ENCODE data around the gene PIGQ. TPM values are rescaled to one million over a fixed set of nuclear protein-coding genes. Genes with fewer than 3 reads are reported as not detected.

The PIGQ gene
- total and polyA plus RNA-seq, 2 of the 8 experiments (the other 6 are each of a cell fraction or from before 2014, with no cell fraction given): 36.0 to 49.2 TPM

DNA sequence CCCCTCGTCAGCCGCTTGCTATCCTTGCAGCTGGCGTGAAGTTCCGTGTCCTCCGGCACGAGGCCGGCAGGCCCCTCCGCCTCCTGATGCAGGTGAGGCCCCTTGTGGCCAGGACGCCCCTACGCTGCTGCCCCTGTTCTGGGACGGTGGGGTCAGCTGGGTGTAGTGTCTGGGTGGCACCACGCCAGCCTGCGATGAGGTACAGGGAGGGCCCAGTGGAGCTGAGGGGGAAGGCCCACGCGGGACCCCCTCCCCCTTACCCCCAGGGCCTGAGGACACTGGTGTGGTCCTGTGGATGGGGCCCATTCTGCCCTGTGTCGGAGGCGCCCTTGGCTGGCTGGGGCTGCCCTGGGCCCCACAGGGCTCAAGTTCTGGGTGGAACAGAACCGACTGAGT is 12.4 kb downstream of the PIGQ start:
- Histone ChIP-seq H2BK15ac (ENCODE audit: low read length) (no peak overlapping the region), H3K56ac (replicated peaks; ENCODE audit: insufficient read length, low read depth, low read length) (no peak overlapping the region), H3K18ac (ENCODE audit: extremely low read depth, low read length) (no peak overlapping the region), H3K14ac (ENCODE audit: insufficient read length) (no peak overlapping the region), H3K79me1 (ENCODE audit: low read depth, low read length) (no peaks in the 10 kb centered on the region), H3K23me2 (ENCODE audit: low read depth, low read length) (peaks cover 2% of the 10 kb centered on the region; the same call in 1 of the 2 replicates), H3K4me1 (replicated peaks in 1 of 4; ENCODE audit: control insufficient read depth in 3 of 4, insufficient read depth in 4 of 4, low read length in 3 of 4) (peaks cover 0 to 22% (median 17%) of the 10 kb centered on the region in 4 experiments; a peak in 6 of 7 replicates), H4K91ac (replicated peaks; ENCODE audit: insufficient read length, low read length) (no peak overlapping the region), H3K9me3 (ENCODE audit: insufficient read depth in 2 of 2, low read depth in 1 of 2, low read length in 1 of 2) (no peaks in the 10 kb centered on the region), H4K8ac (ENCODE audit: extremely low read depth, insufficient read depth, low read length) (no peak overlapping the region), H3K9ac (replicated peaks in 1 of 4; ENCODE audit: extremely low read depth in 1 of 4, low read depth in 3 of 4, low read length in 3 of 4) (no peak overlapping the region), H2AK5ac (ENCODE audit: low read depth, low read length) (no peak overlapping the region), H3K4me2 (ENCODE audit: insufficient read depth in 1 of 2, low read depth in 2 of 2, low read length in 2 of 2) (no peak overlapping the region), H3K4me3 (ENCODE audit: extremely low read depth in 1 of 4, insufficient read depth in 2 of 4, low read depth in 3 of 4, low read length in 4 of 4) (no peak overlapping the region), H3K27ac (ENCODE audit: low read depth, low read length) (no peak overlapping the region), H2BK20ac (ENCODE audit: low read length) (no peak overlapping the region), H4K5ac (ENCODE audit: insufficient read length, low read depth, low read length) (no peak overlapping the region), H3K4ac (replicated peaks; ENCODE audit: insufficient read length, low read depth, low read length) (no peak overlapping the region), H3K36me3 (ENCODE audit: control insufficient read depth in 2 of 4, insufficient read depth in 4 of 4, low read length in 3 of 4) (peaks cover 0 to 2% (median 0%) of the 10 kb centered on the region in 4 experiments; a peak in 1 of 8 replicates), H3K79me2 (ENCODE audit: control insufficient read depth in 1 of 2, insufficient read depth in 2 of 2, low read length in 2 of 2) (no peaks in the 10 kb centered on the region), H3K23ac (ENCODE audit: insufficient read length) (no peak overlapping the region), H2BK12ac (ENCODE audit: low read depth, low read length) (0 out of 2 replicates have a peak overlapping the region, but pooled peaks have one; percentile 92), H3K27me3 (replicated peaks in 1 of 4; ENCODE audit: control insufficient read depth in 3 of 4, extremely low read depth in 1 of 4, insufficient read depth in 3 of 4, low read length in 3 of 4) (peaks cover 0 to 23% (median 16%) of the 10 kb centered on the region in 4 experiments; a peak in 5 of 7 replicates), H2BK5ac (ENCODE audit: low read depth, low read length) (no peak overlapping the region), H2AFZ (ENCODE audit: low read length) (no peak overlapping the region), H4K20me1 (replicated peaks in 1 of 2; ENCODE audit: control insufficient read depth in 1 of 2, insufficient read depth in 2 of 2, low read length in 2 of 2) (peaks cover 2 to 16% of the 10 kb centered on the region in 2 experiments), H2BK120ac (replicated peaks; ENCODE audit: low read depth, low read length) (no peak overlapping the region)
- FAIRE-seq: no peak
- peak in 1 of 2 experiments; percentile 51 for DNase-seq (ENCODE audit: low read depth in 1 of 2, low spot score in 2 of 2)
- WGBS, 2 experiments (ENCODE audit: extremely low coverage in 1 of 2, insufficient coverage in 1 of 2, insufficient read length in 1 of 2, insufficient replicate concordance in 2 of 2, low coverage in 1 of 2, low lambda C conversion rate in 2 of 2, missing lambda C conversion rate in 1 of 2): 92% methylated on average over 16 of the region's 18 CpGs; no CpG with 5 or more reads in 1 of the 2 experiments
- no peak for TF ChIP-seq RBBP5 (IDR thresholded peaks at IDR 0.05; ENCODE audit: borderline replicate concordance, low read depth, low read length)
- TF ChIP-seq KDM1A (IDR thresholded peaks at IDR 0.05; ENCODE audit: borderline replicate concordance, low read length): no peak
- TF ChIP-seq, protein P1, sequence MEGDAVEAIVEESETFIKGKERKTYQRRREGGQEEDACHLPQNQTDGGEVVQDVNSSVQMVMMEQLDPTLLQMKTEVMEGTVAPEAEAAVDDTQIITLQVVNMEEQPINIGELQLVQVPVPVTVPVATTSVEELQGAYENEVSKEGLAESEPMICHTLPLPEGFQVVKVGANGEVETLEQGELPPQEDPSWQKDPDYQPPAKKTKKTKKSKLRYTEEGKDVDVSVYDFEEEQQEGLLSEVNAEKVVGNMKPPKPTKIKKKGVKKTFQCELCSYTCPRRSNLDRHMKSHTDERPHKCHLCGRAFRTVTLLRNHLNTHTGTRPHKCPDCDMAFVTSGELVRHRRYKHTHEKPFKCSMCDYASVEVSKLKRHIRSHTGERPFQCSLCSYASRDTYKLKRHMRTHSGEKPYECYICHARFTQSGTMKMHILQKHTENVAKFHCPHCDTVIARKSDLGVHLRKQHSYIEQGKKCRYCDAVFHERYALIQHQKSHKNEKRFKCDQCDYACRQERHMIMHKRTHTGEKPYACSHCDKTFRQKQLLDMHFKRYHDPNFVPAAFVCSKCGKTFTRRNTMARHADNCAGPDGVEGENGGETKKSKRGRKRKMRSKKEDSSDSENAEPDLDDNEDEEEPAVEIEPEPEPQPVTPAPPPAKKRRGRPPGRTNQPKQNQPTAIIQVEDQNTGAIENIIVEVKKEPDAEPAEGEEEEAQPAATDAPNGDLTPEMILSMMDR (IDR thresholded peaks at IDR 0.05; ENCODE audit: control extremely low read depth in 1 of 3, insufficient read depth in 1 of 3, low read depth in 1 of 3, low read length in 3 of 3): peak in 1 of 3 experiments; percentile 15; a peak in 1 of 4 replicates
- POLR2A ChIA-PET (ENCODE audit: partially characterized antibody): interaction anchor here (0.7 to 7.9 kb wide), 11 partner anchors 15 to 212 kb away, joined by 3 to 58 read pairs (median 4); partner anchors contain the start of genes METTL26, MRPL28, NHLRC4 and PIGQ
- CTCF ChIA-PET (ENCODE audit: partially characterized antibody): interaction anchor here (0.6 to 5.4 kb wide), 28 partner anchors 11 to 231 kb away, joined by 3 to 35 read pairs (median 5); partner anchors contain the start of genes NHLRC4, RHBDL1 and WDR90

Data from H1 (cell line).